GM04504 (cell line): Measurements from ENCODE around the gene SSH2.
"Not testable (repeated sequence)": the region's sequence is repeated elsewhere in the genome, so short reads cannot be mapped to it uniquely, and the experiment has no call there.

Experiments
- DNase-seq: peaks from one replicate; pipeline ENCODE4 v3.0.0-alpha.2; 2012; ENCODE audit warnings: low read depth

SSH2 gene

DNA sequence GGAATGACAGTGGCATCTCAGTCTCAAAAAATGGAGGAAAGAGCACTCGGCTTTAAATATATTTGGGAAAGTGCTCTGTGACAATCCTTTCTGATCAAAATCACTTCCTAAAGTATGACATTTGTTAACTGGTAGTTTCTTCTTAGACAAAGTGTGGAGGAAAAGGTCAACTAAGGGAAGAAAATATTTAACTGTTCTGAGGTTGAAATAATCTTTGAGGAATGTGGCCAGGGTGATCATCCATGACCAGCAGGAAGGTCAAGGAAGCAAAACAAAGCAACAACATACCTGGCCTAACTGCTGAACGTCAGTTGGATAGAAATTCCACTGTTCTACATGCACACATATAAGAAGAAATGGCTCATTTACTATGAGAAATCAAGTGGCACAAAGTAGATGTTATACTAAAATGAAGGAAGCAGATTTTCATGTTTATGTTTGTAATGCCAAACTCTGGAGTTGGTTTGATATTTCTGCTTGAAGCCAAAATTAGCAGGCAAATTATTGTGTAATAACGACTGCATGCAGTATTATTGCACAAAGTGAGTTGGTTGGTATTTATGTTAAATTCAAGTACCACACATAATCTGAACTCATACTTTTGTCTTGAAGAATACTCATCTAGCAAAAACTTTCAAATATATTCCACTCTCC, 220.0 kb downstream of the SSH2 start:
- no peak for DNase-seq

DNA sequence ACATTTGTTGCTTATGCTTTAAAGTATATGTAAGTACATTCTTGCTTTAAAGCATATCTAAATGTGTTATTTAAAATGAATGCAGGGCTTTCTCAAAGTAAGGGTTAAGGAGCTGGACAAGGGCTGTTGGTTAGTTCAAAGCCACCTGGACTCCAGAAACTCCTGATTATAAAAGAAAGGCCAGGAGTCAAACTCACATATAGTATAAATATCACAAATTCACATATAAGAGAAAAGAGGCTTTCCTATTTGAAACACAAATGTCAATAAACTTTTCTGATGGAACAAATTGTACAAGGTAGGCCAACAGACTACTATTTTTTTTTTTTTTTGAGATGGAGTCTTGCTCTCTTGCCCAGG, 222.8 kb downstream of the SSH2 start:
- no peak for DNase-seq

DNA sequence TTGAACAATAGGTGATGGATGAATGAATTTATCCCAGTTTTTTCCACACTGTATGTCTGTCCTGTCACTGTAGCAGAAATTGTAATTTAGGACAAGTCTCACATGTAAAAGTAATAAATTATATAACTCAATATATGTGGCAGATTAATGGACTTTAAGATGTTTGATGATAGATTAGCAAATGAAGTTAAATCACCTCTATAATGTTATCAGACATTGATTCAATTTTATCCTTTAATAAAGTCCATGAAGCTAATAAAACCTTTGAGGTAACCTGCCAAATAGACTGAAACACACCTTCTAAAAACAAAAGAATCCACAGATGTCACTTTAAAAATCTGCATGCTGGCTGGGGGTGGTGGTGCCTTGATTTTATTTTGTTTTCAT, 224.0 kb downstream of the SSH2 start:
- DNase-seq, result no peak

DNA sequence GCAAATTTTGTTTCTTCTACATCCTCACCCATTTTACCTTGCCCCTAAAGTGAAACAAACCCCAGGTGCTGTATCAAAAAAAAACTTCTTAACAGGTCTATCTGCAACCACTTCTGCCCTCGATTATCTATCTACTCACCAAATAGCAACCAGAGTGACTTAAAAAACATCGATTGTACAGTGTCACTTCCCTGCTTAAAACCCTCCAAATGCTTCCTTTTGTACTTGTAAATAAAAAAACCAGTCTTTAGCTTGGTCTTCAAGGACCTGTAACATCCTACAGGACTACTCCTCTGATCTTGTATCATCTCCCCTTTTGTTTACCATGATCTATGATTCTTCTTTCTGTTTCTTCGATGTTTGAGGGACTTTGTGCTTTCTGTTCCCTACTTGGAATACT, 224.6 kb downstream of the SSH2 start:
- DNase-seq, result no peak

DNA sequence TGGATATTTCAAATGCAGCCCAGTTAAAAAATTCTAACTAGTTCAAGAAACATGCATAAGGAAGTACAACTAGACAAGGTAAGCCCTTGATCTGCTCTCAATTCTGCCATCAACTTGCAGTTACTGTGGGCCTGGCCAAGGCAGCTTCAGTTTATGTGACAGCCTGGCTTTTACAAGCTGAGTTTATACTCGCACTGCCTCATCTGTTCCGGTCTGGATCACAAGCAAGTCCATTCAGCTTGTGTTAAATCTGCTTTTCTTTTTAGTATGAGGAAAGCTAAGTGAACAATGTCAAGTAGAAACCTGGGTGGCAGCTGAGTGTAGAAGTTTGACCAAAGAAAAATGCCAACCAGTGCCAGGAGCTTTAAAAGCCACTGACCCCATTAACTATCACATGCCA, 230.7 kb downstream of the SSH2 start:
- no peak for DNase-seq

DNA sequence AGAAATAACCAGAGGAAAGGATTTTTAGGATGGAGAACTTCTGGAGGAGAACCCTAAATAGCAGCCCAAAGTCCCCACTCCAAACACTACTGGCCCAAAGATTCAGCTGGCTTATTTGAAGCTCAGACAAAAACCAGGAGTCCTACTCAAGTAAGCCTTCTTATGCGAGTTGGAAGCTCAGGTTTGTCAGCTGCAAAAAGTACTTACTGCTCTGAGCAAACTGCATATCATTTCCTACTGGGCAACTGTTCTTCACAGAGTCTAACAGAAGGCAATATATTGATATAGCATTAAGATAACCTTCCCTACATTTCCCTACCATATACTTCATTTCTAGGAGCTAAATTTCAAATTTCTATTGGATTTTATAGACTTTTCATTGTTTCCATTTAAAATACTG, 231.2 kb downstream of the SSH2 start:
- no peak for DNase-seq

DNA sequence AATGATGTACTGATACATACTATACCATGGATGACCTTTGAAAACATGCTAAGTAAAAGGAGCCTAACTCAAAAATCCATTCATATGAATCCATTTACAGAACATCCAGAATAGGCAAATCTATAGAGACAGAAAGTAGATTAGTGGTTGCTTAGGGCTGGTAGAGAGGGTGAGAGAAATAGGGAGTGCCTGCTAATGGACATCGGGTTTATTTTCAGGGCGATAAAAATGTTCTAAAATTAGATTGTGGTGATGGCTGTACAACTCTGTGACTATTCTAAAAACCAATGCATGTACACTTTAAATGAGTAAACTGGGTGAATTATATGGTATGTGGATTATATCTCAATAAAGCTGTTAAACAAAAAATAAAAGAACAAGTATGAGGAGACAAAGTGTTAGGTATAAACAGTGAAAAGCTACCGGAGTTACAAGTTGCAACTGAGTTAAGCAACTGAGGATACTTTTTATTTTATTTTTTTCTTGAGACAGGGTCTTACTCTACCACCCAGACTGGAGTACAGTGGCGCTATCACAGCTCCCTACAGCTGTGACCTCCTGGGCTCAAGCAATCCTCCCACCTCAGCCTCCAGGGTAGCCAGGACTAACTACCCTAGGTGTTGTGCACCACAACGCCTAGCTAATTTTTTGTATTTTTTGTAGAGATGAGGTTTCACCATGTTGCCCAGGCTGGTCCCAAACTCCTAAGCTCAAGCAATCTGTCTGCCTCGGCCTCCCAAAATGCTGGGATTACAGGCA, 231.8 kb downstream of the SSH2 start:
- DNase-seq, result no peak

DNA sequence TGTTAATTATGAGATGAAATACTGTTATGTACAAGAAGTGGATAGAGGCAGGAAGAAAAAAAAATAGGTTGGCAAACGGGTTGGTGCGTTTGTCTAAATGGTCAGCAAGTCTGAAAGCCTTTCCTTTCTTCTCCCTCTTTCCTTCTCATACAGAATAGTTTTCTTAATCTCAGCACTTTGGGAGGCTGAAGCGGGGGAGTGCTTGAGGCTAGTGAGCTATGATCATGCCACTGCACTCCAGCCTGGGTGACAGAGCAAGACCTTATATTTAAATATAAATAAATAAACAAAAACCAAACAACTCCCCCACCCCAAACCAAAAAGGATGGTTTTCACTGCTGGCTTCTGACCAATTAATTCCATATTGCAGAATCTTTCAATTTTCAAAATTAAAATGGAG, 232.7 kb downstream of the SSH2 start:
- no peak for DNase-seq

DNA sequence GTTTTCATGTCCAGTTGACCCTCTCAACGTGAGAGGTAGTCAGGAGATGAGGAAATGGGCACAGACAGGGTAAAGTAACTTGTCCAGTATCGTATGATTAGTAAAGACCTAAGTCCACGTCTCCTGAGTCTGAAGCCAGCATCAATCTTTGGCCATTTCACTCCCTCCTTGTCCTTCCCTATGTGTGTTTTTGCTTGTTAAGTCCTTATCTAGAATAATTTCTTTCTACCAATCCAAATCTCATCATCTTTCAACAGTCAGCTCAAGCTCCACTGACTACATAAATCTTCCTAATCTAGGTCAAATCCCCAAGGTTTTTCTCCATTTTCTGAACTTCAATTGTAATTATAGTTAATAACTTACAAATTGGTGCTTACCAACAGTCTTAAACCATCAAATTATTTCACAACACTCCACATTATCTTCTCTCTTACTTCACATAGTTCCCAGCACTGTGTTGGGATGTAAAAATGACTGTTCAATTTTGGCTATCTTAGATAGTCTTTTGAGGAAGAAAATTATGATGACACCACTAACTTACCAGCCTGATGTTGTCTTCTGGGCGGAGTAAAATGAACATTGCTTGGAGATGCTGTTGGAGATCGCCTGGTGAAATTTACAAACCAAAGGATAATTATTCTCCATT, 235.0 kb downstream of the SSH2 start:
- DNase-seq, result no peak

DNA sequence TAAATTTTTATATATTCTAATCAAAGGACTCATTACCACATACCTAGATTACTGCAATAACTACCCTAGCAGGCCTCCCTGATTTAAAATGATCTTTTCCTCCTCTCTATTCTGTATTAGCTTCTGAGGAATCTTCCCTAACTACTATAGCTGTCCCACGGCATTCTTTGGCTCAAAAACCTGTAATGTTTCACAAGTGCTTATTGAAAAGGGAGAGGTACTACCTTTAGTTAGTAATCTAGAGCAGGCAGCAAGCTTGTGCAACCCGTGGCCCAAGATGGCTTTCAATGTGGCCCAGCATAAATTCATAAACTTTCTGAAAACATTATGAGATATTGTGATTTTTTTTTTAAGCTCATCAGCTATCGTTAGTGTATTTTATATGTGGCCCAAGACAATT, 236.3 kb downstream of the SSH2 start:
- DNase-seq, result no peak

DNA sequence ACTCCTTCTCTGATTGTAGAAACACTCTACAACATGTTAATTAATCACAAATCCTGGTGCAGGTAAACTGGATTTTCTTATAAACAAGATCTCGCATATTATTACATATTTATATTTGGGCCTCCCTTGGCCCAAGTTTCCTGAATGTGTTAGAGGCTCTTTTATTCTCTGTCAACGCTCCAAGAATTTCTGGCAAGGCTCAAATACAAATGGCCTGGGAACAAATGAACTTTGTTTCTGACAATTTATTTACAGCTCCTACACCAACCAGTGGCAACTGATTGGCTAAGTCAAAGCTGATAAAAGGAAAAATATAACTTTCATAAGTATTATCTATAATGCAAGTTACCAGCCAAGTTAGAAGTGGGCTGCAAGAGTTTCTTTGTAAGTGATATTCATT, 242.4 kb downstream of the SSH2 start:
- no peak for DNase-seq

DNA sequence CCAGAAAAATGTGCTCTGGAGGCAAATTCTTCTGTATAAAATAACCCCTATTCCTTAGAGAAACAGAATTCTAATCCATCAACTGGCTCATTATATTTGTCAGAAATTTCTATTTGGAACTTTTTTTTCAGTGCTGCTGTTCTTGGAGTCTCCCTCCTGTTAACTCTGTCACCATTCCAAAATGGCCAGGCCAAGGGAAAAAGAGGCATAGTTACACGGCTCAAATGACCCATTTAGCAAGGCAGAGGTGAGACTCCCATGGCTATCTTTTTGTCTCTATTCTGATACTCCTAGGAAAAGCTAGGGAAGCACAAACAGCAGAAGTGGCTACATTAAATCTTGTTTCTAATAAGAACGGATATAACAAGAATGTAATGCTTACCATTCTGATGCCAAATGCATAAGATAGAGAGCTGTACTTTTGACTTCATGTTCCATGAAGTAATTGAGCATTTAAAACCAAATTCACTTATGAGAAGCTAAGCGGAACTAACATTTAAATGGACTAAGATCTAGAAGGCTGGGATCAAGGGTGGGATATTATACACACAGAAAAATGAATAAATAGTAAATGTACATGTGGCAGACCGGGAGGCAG, 242.9 kb downstream of the SSH2 start:
- DNase-seq, result no peak

DNA sequence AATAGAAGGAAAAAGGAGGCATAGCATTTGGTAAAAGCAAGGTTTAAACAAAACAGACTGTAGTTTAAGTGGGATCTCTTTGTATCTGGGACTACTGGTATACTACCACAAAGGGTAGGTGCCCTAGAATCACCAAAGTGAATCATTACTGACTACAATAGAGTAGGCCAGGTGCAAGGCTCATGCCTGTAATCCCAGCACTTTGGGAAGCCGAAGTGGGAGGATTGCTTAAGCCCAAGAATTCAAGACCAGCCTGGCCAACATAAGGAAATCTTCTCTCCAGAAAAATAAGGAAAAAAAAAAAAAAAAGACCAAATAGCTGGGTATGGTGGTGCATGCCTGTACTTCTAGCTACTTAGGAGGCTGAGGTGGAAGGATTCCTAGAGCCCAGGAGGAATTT, 246.5 kb downstream of the SSH2 start:
- DNase-seq, result no peak

DNA sequence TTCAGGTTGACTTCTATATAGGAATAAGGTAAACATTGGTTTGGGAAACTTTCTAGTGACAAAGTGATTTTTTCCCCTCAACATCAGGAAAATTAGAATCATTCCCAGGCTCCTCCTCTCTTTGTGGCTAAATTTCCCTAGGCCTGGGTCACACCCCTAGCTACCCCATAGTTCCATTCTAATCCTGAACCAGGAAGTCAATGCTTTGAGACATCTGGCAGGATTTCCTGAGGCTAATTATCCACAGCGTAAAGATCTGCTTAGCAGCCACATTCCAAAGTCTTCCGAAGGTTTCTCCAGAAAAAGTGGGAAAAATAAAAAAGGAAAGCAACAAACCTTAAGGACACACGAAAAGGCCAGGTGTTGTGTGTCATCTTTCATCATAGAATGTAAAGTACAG, 247.0 kb downstream of the SSH2 start:
- DNase-seq, result no peak

DNA sequence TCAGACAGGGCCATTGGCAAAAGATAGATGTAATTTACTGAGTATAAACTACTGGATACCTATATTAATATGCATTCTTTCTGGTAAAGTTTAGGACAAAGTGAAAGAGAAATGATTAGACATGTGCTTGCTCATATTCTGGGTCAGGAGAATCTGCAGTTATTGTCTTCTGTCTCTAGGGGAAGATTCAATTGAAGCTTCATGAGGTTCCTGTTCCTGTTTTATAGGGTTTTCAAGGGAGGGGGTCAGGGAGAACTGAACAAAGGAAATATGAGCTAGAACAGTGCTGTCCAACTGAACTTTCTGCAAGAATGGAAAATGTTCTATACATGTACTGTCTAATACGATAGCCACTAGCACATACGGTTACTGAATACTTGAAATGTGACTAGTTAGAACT, 248.0 kb downstream of the SSH2 start:
- no peak for DNase-seq

DNA sequence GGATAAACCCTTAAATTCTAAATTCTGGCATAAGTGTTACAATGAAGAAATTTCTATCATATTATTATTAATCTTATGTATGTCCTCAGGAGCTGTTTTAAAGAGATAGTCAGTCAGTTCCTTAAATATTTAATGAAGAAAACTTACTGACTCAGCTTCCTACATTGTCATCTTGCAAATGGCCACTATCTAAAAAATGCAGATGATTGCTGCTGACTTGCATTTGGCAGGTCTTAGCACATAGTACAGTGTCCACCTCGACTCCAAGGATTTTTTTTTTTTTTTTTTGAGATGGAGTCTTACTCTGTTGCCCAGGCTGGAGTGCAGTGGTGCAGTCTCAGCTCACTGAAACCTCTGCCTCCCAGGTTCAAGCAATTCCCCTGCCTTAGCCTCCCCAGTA, 252.2 kb downstream of the SSH2 start:
- DNase-seq, result no peak

DNA sequence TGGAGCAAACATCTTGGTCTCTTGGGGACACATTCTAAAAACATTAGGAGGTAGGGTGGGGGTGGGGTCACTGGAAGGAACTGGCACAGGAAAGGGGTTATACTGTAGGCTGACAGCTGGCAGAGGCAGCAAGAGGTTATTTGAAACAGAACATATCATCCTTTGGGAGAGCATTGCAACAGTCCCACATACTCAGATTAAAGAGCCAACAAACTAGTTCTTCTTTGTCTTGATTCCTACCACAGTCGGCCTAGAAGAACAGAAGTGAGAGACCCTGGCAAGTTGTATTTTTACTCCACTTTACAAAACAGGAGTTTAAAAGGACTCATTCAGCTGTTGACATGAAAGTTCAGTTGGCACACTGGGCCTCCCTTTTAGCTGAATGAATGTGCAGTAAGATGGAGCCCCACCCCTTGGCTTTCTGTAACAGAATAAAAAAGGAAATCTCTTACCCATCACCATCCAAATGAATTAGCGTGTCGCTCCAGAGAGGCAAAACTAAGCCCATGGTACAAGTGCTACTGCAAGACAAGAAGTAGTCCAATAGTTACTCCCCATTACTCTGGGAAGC, 252.7 kb downstream of the SSH2 start:
- no peak for DNase-seq

DNA sequence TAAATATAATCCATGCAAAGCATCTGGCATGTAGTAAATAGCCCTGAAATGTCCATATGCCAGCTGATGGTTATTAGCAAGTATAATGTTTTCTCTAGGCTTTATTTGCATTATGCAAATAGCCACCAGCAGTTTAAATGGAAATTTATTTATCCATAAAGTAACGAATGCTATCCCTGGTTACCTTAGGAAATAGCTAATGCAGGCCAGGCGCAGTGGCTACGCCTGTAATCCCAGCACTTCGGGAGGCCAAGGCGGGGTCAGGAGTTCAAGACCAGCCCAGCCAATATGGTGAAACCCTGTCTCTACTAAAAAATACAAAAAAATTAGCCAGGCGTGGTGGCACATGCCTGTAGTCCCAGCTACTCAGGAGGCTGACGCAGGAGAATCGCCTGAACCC, 254.1 kb downstream of the SSH2 start:
- not testable (repeated sequence) for DNase-seq

DNA sequence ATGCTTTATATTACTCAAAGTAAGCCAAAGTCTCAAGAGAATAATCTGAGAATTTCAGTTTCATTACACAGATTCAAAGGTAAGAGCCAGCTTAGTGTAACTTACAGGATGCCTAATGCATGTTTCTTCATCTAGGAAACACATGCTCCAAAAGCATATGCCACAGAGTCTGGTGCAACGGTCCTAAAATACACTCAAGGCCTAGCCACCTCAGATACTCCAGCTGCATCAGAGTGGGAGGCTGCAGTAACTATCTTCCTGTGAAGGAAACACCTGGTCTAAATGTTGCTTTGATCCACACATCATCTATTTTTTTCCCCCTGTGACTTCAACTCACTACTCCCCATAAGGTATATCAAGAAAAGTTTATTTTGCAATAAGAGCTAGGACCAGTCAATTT, 255.7 kb downstream of the SSH2 start:
- no peak for DNase-seq

DNA sequence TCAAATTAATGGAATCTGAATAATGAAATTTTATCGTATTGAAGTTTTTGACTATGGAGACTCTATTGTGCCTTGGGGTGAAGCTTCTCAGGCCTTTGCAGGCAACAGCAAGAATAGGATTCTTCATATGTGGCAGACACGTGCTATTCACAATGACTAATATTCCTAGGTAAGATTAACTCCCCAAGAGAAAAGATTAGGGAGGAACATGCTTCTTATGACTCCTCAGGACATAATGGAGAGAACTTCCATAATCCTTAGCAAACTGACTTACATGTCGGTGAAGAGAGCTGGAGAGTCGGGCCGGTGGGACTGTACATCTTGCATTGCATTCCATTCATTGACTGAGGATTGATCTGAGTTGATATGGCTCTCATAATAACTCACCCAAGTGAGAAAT, 258.4 kb downstream of the SSH2 start:
- DNase-seq, result no peak

DNA sequence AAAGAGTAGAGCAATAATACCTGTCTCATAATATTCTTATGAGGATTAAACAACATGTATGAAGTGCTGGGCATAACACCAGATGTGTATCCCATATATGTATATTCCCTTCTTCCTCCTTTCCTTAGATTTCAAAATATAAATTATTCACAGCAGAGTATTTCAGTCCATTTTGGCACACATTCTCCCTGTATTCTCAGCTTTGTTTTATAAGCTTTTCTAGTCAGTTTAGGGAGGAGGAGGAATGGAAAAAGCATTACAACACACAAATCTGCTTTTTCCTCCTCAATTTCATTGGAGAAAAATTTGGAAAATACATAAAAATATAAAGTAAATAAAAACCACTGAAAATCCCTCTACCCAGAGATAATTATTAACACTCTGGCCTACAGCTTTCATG, 260.8 kb downstream of the SSH2 start:
- DNase-seq, result no peak

DNA sequence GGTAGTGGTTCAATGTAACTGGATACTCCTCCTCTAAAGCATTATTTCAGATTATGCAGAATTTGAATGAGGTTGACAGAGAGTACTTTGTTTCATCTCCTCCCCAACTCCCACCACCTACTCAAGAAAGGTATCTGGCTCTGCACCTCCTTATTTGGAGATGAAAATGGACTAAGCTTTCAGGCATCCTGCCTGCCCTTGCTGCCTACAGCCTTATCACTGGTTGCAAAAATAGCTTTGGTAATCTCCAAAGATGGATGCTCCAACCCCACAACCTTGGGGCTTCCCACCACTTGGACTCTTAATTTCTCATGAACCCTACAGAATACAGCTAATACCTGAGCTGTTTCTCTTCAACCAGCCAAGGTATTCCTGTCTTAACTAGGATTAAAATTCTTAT, 262.1 kb downstream of the SSH2 start:
- DNase-seq, result no peak

DNA sequence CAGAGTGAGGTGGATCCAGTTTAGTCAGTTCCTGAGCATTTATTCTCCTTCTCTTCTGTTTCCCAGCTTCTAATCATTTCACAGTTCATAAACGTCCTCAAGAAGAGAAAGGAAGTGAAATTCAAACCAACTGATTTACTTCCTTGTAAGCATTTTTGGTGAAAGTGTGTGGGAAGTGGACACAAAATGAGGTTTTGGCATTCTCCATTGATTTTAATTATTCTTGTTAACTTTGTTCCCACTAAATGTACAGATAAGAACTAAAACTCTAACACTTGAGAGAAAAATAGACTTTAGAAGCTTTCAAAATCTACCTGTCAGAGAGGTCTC, 264.6 kb downstream of the SSH2 start:
- DNase-seq, result no peak
